Skin epidermis (tissue), 12 donors: Measurements from ENCODE around the gene POLR1F.
"Not testable (repeated sequence)": the region's sequence is repeated elsewhere in the genome, so short reads cannot be mapped to it uniquely, and the experiment has no call there.

Source experiments
- H3K27ac ChIP-seq, 21 experiments: fragments of 200-600 bp; sonication (generic) in 11 of 21; one replicate each; pipeline ENCODE4 v1.5.0; 2020; ENCODE audit warnings: mild to moderate bottlenecking in 3 of 21, inconsistent platforms in 2 of 21, moderate library complexity in 2 of 21
- H3K4me3 ChIP-seq, 7 experiments: fragments of 200-600 bp; sonication (generic) in 2 of 7; one replicate each; pipeline ENCODE4 v1.5.0; 2020; ENCODE audit warnings: inconsistent platforms in 2 of 7, mild to moderate bottlenecking in 2 of 7, moderate library complexity in 1 of 7

Gene POLR1F, protein sequence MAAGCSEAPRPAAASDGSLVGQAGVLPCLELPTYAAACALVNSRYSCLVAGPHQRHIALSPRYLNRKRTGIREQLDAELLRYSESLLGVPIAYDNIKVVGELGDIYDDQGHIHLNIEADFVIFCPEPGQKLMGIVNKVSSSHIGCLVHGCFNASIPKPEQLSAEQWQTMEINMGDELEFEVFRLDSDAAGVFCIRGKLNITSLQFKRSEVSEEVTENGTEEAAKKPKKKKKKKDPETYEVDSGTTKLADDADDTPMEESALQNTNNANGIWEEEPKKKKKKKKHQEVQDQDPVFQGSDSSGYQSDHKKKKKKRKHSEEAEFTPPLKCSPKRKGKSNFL

DNA sequence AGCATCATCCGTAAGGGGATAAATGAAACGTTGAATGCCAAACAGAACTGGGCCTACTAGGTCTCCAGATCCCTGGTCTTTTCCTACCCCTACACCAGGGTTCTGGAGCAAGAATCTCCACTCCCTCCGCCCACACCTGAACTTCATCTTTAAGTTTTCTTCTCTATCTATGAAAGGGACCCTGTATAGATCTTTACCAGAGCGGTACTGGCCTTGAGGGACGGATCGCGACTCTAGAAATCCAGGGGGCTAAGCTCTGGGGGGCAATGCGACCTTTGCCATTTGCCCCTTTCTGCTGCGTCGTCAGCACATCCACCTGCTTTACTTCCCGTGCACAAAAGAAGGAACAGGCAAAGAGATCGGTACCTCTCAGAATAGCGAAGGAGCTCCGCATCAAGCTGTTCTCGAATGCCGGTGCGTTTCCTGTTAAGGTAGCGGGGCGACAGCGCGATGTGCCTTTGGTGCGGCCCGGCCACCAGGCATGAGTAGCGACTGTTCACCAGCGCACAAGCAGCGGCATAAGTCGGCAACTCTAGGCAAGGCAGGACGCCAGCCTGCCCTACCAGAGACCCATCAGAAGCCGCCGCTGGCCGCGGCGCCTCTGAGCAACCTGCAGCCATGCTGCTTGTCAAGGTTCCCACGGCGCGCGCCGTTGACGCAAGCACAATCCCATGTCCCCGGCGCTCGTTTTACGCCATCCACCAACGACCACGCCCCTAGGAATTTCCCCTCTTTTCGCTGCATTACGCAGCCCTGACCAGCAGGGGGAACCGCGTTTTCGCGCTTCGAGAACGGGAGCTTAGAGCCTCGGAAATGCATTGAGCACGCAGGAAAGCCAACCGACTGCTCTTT, at the start of gene POLR1F:
POLR1F (minus strand) TSS at position 641 of the 852 bp plus-strand sequence; CDS start at position 620, 21 bp downstream.
- peak within 1 kb of the TSS in 20 of 21 experiments; percentile 6 to 92 (median 76) for H3K27ac ChIP-seq
- peak within 1 kb of the TSS; percentile 66 to 96 (median 85) for H3K4me3 ChIP-seq

DNA sequence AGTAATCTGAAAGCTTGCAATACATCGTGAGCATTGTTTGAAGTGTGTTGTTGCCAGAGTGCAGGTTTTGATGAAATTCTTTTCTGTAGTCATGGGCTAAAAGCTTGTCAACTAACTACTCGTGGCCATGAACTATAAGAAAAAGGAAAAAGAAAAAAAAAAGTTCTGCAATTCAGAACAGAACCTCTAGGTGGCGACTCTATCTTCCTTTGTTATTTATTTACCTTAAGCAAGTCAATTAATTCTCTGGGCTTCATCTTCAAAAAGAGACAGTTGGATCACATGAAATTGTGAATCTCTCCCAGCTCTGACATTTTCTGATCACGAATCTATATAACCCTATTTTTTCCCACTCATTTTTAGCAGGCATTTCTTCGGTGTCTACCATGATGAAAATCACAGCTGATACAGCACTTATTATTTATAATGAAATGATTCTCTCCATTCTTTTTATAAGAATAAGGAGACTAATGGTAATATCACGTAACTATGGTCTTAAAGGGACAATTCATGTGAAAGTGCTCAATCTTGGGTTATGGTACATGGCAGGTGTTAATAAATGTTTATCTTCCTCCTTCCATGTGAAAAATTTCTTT, 45.8 kb upstream of the POLR1F start:
- Histone ChIP-seq H3K4me3 (no peak overlapping the region), H3K27ac (no peak overlapping the region)

DNA sequence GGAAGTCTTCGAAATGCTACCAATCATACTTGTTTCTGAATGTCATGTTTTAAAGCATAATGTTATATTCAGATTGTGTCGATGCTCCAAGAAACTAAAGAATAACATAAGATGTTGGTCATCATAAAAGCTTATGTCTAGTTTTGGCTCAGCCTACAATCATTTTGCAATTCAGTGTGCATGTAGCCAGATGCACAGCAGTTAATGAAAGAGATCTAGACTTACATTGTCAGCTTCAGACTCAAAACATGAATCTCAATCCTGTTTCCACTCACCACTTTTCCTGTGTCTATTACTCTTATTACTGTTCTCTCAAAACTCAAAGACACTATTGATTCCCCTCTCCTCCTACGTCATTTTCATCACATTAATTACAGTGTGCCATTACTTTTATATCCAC, 43.2 kb upstream of the POLR1F start:
- H3K27ac ChIP-seq: no peak overlapping the region
- no peak overlapping the region for H3K4me3 ChIP-seq

DNA sequence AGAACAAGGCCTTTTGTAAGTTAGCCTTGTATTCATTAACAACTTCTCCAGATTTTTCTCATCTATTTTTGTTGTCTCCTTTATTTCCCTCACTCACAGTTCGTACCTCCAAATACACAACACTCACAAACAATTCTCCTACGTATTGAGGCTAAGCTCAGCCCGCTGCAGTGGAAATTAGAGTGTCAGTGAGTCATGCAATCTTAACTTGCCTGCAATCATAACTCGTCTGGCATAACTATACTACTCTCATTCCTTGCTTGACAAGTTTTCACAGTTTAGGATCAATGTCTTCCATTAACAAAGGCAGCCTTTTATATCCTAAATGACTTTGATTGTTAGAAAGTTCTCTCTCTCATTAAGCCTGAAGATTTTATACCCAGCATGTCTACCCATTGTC, 40.8 kb upstream of the POLR1F start:
- Histone ChIP-seq H3K27ac (no peak overlapping the region), H3K4me3 (no peak overlapping the region)

DNA sequence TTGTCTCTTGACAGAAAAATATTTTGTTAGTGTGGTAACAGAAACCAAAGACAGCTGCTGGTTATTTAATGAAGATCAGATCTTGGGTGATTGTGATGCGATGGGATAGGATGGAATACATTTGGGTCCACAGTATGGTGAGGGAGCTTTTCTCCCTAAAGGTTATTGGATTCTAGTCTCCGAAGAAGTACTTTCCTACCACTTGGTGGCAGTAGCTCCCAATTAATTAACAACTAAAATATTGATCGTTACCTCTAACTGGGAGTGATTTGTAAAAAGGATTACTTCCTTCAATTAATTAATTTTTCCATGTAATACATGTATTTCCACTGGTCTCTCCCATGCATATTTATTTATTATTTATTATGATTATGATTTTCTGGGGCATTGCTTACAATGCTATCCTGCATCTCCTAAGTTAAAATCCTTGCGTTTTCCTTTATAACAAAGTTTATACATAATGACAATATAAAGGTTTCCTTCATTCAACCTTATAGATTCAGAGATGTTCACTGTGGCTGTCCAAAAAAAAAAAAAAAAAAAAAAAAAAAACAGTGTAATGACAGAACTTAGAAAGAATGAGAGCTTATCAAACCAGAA, 39.0 kb upstream of the POLR1F start:
- Histone ChIP-seq H3K27ac (no peak overlapping the region), H3K4me3 (no peak overlapping the region)

DNA sequence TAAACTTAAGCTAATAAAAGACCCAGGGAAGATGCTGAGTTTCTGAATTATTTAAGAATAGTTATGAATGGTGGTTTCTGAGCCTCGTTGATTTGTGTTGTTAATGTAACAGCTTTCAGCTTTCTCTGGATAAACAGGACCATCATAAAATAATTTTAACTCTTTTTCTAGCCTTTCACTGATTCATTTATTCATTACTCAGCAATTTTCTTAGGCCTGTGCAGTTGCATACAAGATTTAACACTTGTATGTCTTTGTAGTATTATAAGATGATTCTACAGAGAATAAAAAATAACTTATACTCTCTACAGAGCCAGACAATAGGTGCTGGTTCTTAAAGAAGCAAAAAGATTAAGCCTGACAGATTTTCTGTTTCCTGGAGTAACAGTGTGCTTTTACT, 35.2 kb upstream of the POLR1F start:
- H3K4me3 ChIP-seq: no peak overlapping the region

DNA sequence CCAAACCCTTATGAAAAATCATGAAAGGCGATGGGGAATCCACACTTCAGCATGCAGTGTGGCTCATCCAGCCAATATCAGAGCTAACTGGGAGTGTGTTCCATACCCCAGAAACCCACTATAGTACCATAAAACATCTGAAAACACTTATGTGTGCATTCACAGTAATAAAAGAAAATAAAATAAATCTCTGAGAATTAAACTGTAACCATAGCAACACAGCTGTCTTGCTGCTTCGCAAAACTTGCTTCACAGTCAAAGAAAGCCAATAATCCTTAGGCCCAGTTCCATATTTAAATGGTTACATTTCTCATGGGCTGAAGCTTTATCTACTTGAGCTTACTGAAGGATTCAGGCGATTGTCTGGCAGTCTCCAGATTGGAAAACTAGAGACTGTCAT, 19.9 kb upstream of the POLR1F start:
- H3K4me3 ChIP-seq: no peak overlapping the region
- H3K27ac ChIP-seq: no peak overlapping the region

More for the DNA sequence above, 35.2 kb upstream of the POLR1F start:
- no peak overlapping the region for H3K27ac ChIP-seq

DNA sequence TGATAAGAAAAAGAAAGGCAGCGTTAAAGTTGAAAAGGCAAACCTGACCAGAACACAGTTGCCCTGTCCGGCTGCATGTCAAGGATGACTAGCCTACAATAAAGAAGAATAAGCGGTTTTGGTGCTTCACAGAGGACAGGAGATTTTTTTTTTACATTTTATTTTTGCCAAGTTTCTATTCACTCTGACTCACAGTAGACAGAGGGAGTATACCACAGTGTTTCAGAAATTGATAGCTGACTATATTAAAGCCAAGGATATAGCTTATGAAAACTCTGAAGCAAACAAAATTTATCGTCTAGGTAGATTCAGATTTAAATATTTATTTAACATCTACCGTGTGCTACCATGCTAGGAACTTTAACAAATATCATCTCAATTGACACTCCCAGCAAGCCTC, 16.9 kb upstream of the POLR1F start:
- Histone ChIP-seq H3K27ac (no peak overlapping the region), H3K4me3 (no peak overlapping the region)

DNA sequence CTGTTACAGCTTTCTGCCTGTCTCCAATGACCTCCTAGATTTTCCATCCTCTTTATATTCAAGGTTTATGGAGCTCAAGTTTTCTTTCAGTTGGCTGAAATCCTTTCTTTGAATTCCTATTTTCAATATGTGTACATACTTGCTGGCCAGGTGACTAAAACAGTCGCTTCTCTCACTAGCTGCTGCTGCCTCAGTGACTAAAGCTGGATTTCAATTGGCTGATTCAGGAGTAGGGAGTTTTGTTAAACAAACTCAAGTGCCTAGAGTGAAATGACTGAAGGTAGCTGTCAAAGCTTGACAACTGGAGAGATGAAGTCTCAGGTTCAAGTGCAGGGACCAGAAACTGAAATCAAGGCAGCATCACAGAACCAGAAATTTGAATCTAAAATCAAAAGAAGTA, 6.7 kb upstream of the POLR1F start:
- H3K27ac ChIP-seq: no peak overlapping the region
- no peak overlapping the region for H3K4me3 ChIP-seq

DNA sequence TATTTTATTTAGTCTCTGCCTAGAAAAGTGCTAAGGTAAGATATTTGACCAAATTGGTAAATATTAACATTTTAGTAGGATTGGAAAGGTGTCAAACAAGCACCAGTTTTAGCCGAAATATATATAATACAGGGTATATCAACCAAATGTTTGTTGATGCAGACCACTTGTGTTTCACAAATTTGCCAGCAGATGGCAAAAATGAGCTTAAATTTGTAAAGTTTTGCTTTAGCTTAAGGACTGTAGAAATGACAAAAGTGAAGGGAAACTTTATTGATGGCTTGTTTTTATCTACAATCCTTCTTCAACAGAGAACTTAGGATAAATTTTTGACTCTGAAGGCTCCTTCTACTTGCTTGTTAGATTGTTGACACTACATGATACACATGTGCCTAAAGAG, 4.8 kb upstream of the POLR1F start:
- no peak overlapping the region for H3K4me3 ChIP-seq
- H3K27ac ChIP-seq: no peak overlapping the region

DNA sequence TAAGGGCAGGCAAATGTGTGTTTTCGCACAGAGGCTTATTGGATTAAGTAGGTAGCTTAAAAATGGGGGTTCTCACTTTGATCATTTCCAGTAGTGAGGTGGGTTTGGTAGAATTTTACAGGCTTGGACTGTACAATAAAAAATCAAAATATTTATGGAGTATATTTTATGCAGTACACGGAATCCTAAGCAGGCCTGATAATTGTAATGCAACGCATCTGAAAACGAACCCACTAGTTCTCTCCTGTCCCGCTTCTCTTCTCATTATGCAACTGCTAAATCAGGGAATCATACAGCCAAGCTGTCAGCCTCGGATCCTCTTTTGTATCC, 377 bp upstream of the POLR1F start:
- Histone ChIP-seq H3K4me3 (peak overlapping the region in 5 of 7 experiments; percentile 66 to 96 (median 83)), H3K27ac (peak overlapping the region in 10 of 21 experiments; percentile 48 to 88 (median 80))

DNA sequence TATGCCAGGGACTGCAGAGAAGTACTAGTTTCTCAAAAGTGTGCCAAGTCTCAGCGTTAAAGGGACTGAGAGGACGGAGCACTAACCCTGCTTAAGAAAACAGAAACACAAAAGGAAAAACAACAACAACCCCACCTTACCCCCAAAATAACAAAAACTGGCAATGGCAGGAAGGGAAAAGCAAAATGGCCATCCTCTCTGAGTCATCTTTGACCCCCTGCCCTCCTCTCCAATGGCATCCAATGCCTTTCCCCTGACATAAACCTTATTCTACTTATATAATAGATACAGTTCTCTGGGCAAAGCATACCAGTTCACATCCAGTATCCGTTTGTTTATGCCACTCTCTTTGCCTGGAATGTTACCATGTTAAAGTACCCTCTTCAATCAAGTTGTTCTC, 1.6 kb downstream of the POLR1F start:
- H3K4me3 ChIP-seq: peak overlapping the region in 1 of 7 experiments; percentile 92
- H3K27ac ChIP-seq: peak overlapping the region in 1 of 21 experiments; percentile 92

DNA sequence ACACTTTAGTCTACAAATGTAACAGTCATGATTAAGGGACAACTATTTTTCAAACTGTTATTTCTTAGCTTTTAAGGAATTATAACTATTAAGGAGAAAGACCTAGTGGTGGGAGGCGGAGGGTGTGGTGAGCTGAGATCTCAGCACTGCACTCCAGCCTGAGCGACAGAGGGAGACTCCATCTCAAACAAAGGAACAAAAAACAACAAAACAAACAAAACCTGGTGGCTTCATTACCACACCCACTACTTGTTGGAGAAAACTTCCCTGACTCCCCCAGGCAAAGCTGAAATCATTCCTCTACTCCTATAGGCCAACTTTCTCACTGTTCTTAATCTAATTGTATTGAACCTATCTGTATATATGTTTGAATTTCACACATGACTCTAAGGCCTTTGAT, 3.2 kb downstream of the POLR1F start:
- H3K27ac ChIP-seq: no peak overlapping the region
- H3K4me3 ChIP-seq: no peak overlapping the region

DNA sequence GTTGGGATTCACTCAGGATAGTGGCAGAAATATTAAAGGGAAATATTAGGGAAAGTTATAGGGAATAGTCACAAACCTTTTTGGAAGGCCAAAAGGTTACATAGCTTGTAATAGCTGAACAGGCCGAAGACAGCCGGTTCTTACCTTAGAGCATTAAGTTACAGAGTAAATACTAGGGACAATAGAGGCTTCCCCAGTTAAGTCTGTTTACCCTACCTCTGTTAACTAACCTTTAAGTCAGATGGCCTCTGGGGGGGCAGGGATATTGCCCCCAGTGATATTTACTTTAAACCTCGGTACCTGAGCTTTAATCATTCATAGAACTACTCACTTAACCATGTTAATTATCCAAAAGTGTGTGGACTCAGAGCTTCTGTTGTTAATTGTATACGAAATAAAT, 7.4 kb downstream of the POLR1F start:
- no peak overlapping the region for H3K4me3 ChIP-seq
- no peak overlapping the region for H3K27ac ChIP-seq

DNA sequence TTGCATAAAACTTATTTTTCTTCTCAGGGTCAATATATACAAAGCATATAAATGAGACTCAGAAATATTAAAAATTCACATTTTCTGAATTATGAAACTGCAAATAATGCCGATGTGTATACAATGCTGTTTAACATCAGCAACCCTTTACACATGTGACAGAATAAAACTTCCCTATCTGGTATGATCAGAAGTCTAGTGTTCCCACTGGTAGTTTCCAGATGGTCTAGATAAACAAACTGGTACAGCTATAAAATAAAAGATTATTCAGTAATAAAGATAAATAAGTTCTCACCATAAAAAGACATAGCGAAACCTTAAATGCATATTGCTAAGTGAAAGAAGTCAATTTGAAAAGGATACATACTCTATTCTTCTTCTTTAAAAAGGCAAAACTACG, 7.9 kb downstream of the POLR1F start:
- Histone ChIP-seq H3K27ac (no peak overlapping the region), H3K4me3 (no peak overlapping the region)

DNA sequence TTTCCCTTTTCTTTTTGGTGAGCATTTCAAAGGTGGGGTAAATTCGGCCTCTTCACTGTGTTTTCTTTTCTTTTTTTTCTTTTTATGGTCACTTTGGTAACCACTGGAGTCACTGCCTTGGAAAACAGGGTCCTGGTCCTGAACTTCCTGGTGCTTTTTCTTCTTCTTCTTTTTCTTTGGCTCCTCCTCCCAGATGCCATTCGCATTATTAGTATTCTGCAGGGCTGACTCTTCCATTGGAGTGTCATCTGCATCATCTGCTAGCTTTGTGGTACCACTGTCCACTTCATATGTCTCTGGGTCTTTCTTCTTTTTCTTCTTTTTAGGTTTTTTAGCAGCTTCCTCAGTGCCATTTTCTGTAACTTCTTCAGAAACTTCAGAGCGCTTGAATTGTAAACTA, 10.5 kb downstream of the POLR1F start:
- H3K27ac ChIP-seq: no peak overlapping the region
- H3K4me3 ChIP-seq: no peak overlapping the region

DNA sequence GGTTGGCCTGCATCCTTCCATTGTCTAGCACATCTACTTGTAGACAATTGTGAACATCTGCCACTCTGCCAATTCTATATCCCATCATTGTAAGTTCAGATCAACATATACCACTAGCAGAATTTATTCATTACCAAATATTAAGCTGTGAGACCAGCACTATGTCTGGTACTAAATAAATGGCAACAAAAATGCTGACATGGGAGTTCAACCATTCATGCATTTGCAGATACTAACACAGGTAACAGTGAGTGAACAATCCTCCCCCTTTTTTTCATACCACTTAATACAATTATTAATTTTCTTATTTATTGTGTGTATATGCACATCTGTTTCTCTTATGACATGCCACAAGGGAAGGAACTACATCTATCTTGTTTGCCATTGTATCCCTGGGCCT, 11.9 kb downstream of the POLR1F start:
- no peak overlapping the region for H3K4me3 ChIP-seq

DNA sequence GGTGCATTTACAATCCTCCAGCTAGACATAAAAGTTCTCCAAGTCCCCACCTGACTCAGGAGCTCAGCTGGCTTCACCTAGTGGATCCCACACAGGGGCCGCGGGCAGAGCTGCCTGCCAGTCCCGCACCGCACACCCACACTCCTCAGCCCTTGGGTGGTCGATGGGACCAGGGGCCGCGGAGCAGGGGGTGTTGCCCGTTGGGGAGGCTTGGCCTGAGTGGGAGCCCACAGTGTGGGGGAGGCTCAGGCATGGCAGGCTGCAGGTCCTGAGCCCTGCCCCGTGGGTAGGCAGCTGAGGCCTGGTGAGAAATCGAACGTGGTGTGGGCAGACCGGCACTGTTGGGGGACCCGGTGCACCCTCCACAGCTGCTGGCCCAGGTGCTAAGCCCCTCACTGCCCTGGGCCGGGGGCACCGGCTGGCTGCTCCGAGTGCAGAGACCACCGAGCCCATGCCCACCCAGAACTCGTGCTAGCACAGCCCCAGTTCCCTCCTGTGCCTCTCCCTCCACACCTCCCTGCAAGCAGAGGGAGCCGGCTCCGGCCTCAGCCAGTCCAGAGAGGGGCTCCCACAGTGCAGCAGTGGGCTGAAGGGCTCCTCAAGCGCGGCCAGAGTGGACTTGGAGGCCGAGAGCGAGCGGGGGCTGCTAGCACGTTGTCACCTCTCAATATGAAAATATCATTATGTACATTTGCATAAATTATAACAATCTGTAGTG, 16.6 kb downstream of the POLR1F start:
- no peak overlapping the region for H3K27ac ChIP-seq
- no peak overlapping the region for H3K4me3 ChIP-seq

More for the DNA sequence above, 11.9 kb downstream of the POLR1F start:
- H3K27ac ChIP-seq: no peak overlapping the region

DNA sequence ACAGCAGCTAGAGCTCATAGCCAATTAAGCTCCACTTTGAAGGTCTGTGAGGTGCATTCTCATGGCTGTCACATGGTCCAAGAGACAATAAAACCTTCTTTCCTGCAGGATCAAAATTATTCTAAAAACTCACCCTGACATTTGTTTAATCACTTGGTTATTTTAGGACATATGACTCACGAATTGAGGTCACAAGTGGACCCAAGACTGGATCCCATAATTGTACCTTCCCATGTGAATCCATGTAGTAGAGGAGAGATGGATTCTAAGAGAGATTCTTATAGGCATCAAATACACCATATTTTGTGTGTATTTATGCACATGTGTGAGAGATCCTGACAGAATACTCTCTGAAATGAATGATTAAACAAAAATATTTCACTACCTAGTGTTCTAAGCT, 18.1 kb downstream of the POLR1F start:
- no peak overlapping the region for H3K4me3 ChIP-seq

DNA sequence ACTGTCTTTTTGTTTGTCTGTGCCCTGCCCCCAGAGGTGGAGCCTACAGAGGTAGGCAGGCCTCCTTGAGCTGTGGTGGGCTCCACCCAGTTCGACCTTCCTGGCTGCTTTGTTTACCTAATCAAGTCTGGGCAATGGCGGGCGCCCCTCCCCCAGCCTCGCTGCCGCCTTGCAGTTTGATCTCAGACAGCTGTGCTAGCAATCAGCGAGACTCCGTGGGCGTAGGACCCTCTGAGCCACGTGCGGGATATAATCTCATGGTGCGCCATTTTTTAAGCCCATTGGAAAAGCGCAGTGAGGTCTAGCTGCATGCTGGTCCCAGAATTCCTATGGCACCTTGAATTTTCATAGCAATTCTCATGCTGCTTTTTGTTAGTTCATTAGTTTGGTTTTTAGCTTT, 19.7 kb downstream of the POLR1F start:
- not testable (repeated sequence) for H3K27ac ChIP-seq, H3K4me3 ChIP-seq

More for the DNA sequence above, 18.1 kb downstream of the POLR1F start:
- no peak overlapping the region for H3K27ac ChIP-seq
